Gastroesophageal sphincter (tissue), 3 donors: ENCODE data around the gene STARD3.

Experiments
- CTCF ChIP-seq, 4 experiments: fragments of 200-600 bp in 2 of 4; fragments of 450-650 bp in 2 of 4; sonication (generic) in 1 of 4; IDR thresholded peaks; one replicate each; pipeline ENCODE4 v1.5.1; 2017 to 2019; ENCODE audit warnings: antibody characterized with exemption in 4 of 4, mild to moderate bottlenecking in 2 of 4, moderate library complexity in 2 of 4
- EP300 ChIP-seq: sonication (generic); formaldehyde crosslinking; IDR thresholded peaks from one replicate; pipeline ENCODE4 v1.6.1; 2017; ENCODE audit warnings: antibody characterized with exemption, mild to moderate bottlenecking
- POLR2A ChIP-seq, 2 donors: fragments of 450-650 bp; IDR thresholded peaks; one replicate each; pipeline ENCODE4 v1.6.1; 2017; ENCODE audit warnings: antibody characterized with exemption in 2 of 2, mild to moderate bottlenecking in 2 of 2, moderate library complexity in 1 of 2
- POLR2AphosphoS5 ChIP-seq: sonication (generic); formaldehyde crosslinking; IDR thresholded peaks from one replicate; pipeline ENCODE4 v1.6.1; 2017; ENCODE audit warnings: antibody characterized with exemption

- TF ChIP-seq CTCF (IDR thresholded peaks at IDR 0.05) (no peak), POLR2A (IDR thresholded peaks at IDR 0.05) (no peak), POLR2AphosphoS5 (no peak), EP300 (no peak)
These were observed 23.7 kb downstream of the STARD3 start for GRCh38 chr17:39660397-39661385.
